ENCODE data around the gene CA9. TPM values are rescaled to one million over a fixed set of nuclear protein-coding genes. Genes with fewer than 3 reads are reported as not detected.

The CA9 gene
- polyA plus RNA-seq, 3 donors = not detected

GRCh38 chr9:35726931-35727330 lies 53.2 kb downstream of the CA9 start:
- H3K79me2 ChIP-seq (ENCODE audit: insufficient read depth, low read length) = peaks cover 80% of the 10 kb centered on the region
- H3K9me3 Mint-ChIP-seq = no peaks in the 10 kb centered on the region
- peaks cover 44 to 66% of the 10 kb centered on the region in 2 donors for H3K36me3 ChIP-seq (replicated peaks in 1 of 2; ENCODE audit: control insufficient read depth in 1 of 2, insufficient read depth in 2 of 2, low read length in 2 of 2)

DNA sequence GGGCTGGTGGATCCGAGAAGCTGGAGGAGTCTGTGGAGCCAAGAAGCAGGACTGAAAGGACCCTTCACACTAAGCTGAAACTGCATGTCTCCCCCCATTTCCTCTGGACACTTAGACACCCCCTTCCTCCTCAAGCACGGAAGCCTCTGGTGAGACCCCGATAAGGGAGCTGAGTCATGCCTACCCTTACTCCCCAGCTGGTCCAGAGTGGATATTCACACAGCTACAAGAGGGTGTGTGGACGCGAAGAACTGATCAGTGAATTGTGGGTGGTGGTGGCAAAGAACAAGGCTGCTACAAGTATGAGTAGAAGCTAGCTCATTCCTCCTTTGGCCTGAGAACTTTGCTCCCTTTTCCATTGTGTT lies 53.9 kb downstream of the CA9 start:
- Histone ChIP-seq H4K20me1 (ENCODE audit: insufficient read depth, low read length) (peaks cover 78% of the 10 kb centered on the region), H3K79me2 (ENCODE audit: insufficient read depth, low read length) (peaks cover 80% of the 10 kb centered on the region), H3K9me3 (replicated peaks in 1 of 2; ENCODE audit: control insufficient read depth in 1 of 2, insufficient read depth in 1 of 2, low read length in 2 of 2) (no peaks in the 10 kb centered on the region), H3K4me2 (replicated peaks; ENCODE audit: extremely low read depth, low read length, poor library complexity, severe bottlenecking) (peak overlapping the region; percentile 87), H2AFZ (ENCODE audit: insufficient read depth, low read depth, low read length, poor library complexity, severe bottlenecking) (no peak overlapping the region), H3K4me3 (replicated peaks in 1 of 3; ENCODE audit: low read depth in 2 of 3, low read length in 3 of 3) (peak overlapping the region in 2 of 3 experiments; percentile 30 to 95), H3K36me3 (replicated peaks in 1 of 2; ENCODE audit: control insufficient read depth in 1 of 2, insufficient read depth in 2 of 2, low read length in 2 of 2) (peaks cover 37 to 58% of the 10 kb centered on the region in 2 donors), H3K27me3 (ENCODE audit: control insufficient read depth in 2 of 2, insufficient read depth in 2 of 2, low read length in 2 of 2) (no peaks in the 10 kb centered on the region), H3K27ac (ENCODE audit: low read depth in 1 of 2, low read length in 2 of 2) (peak overlapping the region in 1 of 2 donors; percentile 84), H3K9ac (ENCODE audit: insufficient read depth, low read length, poor library complexity, severe bottlenecking) (peak overlapping the region; percentile 30), H3K4me1 (ENCODE audit: control insufficient read depth in 1 of 2, insufficient read depth in 2 of 2, low read length in 2 of 2) (peaks cover 47 to 53% of the 10 kb centered on the region in 2 donors)
- Mint-ChIP-seq H3K4me3 (no peak overlapping the region), H3K36me3 (peaks cover 18 to 44% of the 10 kb centered on the region in 2 donors), H3K9me3 (no peaks in the 10 kb centered on the region), H3K27ac (peak overlapping the region in 1 of 7 donors; percentile 88), H3K4me1 (peaks cover under 1% of the 10 kb centered on the region), H3K27me3 (ENCODE audit: low read depth in 3 of 3) (peaks cover 0 to 3% (median 0%) of the 10 kb centered on the region in 3 donors)
- no CpG with 5 or more reads among the region's 5 CpGs for WGBS (ENCODE audit: insufficient coverage)
- TF ChIP-seq, protein P1, sequence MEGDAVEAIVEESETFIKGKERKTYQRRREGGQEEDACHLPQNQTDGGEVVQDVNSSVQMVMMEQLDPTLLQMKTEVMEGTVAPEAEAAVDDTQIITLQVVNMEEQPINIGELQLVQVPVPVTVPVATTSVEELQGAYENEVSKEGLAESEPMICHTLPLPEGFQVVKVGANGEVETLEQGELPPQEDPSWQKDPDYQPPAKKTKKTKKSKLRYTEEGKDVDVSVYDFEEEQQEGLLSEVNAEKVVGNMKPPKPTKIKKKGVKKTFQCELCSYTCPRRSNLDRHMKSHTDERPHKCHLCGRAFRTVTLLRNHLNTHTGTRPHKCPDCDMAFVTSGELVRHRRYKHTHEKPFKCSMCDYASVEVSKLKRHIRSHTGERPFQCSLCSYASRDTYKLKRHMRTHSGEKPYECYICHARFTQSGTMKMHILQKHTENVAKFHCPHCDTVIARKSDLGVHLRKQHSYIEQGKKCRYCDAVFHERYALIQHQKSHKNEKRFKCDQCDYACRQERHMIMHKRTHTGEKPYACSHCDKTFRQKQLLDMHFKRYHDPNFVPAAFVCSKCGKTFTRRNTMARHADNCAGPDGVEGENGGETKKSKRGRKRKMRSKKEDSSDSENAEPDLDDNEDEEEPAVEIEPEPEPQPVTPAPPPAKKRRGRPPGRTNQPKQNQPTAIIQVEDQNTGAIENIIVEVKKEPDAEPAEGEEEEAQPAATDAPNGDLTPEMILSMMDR (IDR thresholded peaks at IDR 0.05) = no peak
- intact Hi-C loops (cut with micrococcal nuclease) = loop anchor here in 1 of 2 donors (5.0 to 10.0 kb wide), 2 partner anchors 80 to 123 kb away; partner anchors contain the start of gene TESK1
- no peak for DNase-seq

More at GRCh38 chr9:35726931-35727330, 53.2 kb downstream of the CA9 start:
- H3K27me3 Mint-ChIP-seq (ENCODE audit: low read depth in 3 of 3) = peaks cover 0 to 3% (median 0%) of the 10 kb centered on the region in 3 donors
- DNase-seq = no peak
- H3K9ac ChIP-seq (ENCODE audit: insufficient read depth, low read length, poor library complexity, severe bottlenecking) = no peak overlapping the region
- H3K27ac Mint-ChIP-seq = peak overlapping the region in 4 of 7 donors; percentile 51 to 88 (median 76)
- no peaks in the 10 kb centered on the region for H3K4me1 Mint-ChIP-seq
- H4K20me1 ChIP-seq (ENCODE audit: insufficient read depth, low read length) = peaks cover 86% of the 10 kb centered on the region
- 0% methylated on average over 1 of the region's 3 CpGs for WGBS (ENCODE audit: insufficient coverage)
- no peaks in the 10 kb centered on the region for H3K27me3 ChIP-seq (ENCODE audit: control insufficient read depth in 2 of 2, insufficient read depth in 2 of 2, low read length in 2 of 2)
- H3K36me3 Mint-ChIP-seq = peaks cover 18 to 51% of the 10 kb centered on the region in 2 donors
- peak overlapping the region; percentile 87 for H3K4me2 ChIP-seq (replicated peaks; ENCODE audit: extremely low read depth, low read length, poor library complexity, severe bottlenecking)
- peak overlapping the region in 1 of 2 donors; percentile 42 for H3K4me3 Mint-ChIP-seq
- intact Hi-C loops (cut with micrococcal nuclease) = loop anchor here in 1 of 2 donors (5.0 to 10.0 kb wide), 2 partner anchors 80 to 122 kb away; partner anchors contain the start of gene TESK1
- no peaks in the 10 kb centered on the region for H3K9me3 ChIP-seq (replicated peaks in 1 of 2; ENCODE audit: control insufficient read depth in 1 of 2, insufficient read depth in 1 of 2, low read length in 2 of 2)
- H3K4me3 ChIP-seq (replicated peaks in 1 of 3; ENCODE audit: low read depth in 2 of 3, low read length in 3 of 3) = no peak overlapping the region
- TF ChIP-seq, protein P1 (IDR thresholded peaks at IDR 0.05) = no peak
- peak overlapping the region in 1 of 2 donors; percentile 84 for H3K27ac ChIP-seq (ENCODE audit: low read depth in 1 of 2, low read length in 2 of 2)
- H3K4me1 ChIP-seq (ENCODE audit: control insufficient read depth in 1 of 2, insufficient read depth in 2 of 2, low read length in 2 of 2) = peaks cover 47 to 51% of the 10 kb centered on the region in 2 donors
- H2AFZ ChIP-seq (ENCODE audit: insufficient read depth, low read depth, low read length, poor library complexity, severe bottlenecking) = no peak overlapping the region

All from CD14-positive monocyte (primary cell).